SH-SY5Y (cell line): ENCODE results near the gene KLC3.

Experiments
- GATA2 ChIP-seq: IDR thresholded peaks from 2 replicates; pipeline ENCODE4 v1.6.1; 2011; ENCODE audit warnings: mild to moderate bottlenecking, low read depth, low read length
- GATA3 ChIP-seq: IDR thresholded peaks from 2 replicates; pipeline ENCODE4 v1.6.1; 2011; ENCODE audit warnings: low read depth, mild to moderate bottlenecking, low read length, moderate library complexity

DNA sequence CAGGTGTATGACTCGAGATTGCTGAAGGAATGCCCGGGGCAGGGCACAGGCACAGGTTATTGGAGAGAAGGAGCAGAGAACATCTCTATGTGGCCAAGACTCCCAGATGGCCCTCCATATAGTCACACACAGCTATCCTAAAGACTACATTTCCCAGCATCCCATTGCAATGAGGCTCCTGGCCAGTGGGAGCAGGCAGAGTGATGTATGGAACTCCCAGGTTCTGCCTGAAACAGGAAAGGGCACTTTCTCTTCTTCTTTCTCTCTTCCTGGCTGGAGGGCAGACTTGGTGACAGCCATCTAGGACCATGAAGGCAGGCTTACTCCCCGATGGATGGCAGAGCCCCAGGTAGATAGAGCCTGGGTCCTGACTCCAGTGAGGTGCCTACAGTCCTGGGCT lies 50.8 kb downstream of the KLC3 start:
- TF ChIP-seq GATA2 = no peak
- TF ChIP-seq GATA3 = no peak
